ENCODE results near the gene ZNHIT3.
"Not testable (repeated sequence)": the region's sequence is repeated elsewhere in the genome, so short reads cannot be mapped to it uniquely, and the experiment has no call there.

Gene ZNHIT3

GRCh38 chr17:36484021-36484420 lies 2.5 kb upstream of the ZNHIT3 start:
- DNase-seq (ENCODE audit: low spot score), result not testable (repeated sequence)

DNA sequence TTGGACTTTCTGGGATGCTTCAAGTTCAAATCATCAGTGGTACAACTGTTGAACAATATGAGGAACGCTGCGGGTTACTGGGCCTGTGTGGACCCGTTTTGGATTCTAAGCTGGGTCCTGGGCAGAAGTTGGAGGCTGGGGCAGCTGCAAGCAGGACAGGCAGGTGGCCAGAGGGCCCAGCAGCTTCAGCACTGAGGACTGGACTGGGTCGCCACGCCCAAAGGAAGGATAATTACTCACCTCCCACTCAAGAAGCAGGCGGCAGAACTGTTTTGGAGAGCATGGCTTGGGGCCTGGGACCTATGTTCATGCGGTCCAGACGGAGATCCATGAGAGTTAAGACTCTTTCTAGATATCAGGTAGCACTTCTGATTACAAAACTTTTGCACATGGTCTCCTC lies 1.5 kb upstream of the ZNHIT3 start:
- no peak for DNase-seq (ENCODE audit: low spot score)

- DNase-seq (ENCODE audit: low spot score), result no peak
Observed at GRCh38 chr17:36485805-36486203, 677 bp upstream of the ZNHIT3 start.

DNA sequence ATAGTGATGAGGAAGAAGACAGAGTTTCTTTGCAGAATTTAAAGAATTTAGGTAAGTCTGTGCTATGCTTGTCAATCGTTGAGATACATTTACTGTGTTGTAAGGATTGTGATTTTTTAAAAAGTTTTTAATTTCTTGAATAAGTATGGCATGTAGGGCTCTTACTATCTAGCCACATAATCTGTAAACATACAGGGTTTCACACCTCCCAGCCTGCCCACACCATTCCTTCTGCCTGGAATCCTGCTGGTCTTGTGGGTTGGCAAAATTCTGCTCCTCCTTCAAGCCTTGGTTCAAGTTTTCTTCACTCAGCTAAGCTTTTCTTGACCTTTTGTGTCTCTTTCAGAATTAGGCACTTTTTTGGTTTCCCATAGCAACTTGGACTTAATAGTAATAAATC lies 7.5 kb downstream of the ZNHIT3 start:
- DNase-seq (ENCODE audit: low spot score), result no peak

DNA sequence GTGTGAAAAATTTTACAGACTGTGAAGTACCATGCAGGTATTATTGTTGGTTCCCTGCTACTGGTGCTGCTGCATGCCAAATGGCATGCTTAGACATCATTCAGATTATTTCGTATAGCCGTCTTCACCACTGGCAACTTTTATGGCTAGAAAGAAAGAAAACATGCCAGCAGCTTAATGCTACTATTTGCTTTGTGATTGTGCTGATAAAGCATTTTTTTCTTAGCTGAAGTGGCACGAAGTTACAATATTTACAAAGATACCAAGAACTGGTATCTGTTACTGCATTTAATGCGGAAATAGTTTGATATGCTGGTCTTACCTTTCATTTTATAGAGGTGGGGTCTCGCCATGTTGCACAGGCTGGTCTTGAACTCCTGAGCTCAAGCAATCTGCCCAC lies 8.2 kb downstream of the ZNHIT3 start:
- no peak for DNase-seq (ENCODE audit: low spot score)

- DNase-seq (ENCODE audit: low spot score), result no peak
Observed at GRCh38 chr17:36495076-36495578, 8.6 kb downstream of the ZNHIT3 start.

- DNase-seq (ENCODE audit: low spot score), result no peak
Observed at GRCh38 chr17:36496018-36496789, 9.7 kb downstream of the ZNHIT3 start.

DNA sequence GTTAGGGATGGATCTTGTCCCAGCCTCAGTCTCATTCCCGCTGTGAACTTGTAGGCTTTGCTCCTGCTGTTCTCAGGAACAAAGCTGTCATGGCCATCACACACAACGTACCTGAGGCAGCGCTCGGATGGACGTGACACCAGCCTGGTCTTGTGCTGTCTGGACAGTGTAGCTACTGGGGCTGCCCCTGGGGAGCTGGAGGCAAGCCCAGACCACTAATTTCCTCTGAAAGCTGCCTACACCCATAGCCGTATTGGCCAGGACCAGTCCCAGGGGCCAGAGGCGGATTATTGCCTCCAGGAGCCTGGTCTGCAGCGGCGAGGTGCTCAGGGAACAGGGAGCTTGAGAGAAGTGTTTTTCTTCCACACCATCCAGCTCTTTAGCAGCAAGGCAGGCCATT lies 11.7 kb downstream of the ZNHIT3 start:
- DNase-seq (ENCODE audit: low spot score), result no peak

GRCh38 chr17:36498560-36499300 lies 12.2 kb downstream of the ZNHIT3 start:
- DNase-seq (ENCODE audit: low spot score), result no peak

DNA sequence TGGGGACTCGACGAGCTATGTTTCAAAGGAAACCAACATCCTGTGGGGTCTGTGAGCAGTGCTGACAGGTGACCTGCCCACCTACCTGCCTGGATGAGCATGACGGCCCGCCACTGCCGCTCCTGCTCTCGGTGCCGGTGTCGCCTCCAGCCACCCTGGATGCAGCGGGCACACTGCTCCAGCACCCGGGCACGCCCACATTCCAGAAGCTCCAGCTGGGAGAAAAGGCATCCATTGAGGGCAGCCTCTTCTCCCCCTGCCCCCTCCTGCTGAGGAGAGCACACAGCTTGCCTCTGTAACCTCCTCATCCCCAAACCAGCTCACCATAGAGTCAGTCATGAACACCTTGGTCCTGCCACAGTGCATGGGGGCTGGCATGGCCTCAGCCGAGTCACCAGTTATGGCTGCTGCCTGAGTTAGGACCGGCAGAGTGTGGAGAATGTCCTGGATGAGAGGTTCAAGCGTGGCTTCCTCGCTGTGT lies 14.3 kb downstream of the ZNHIT3 start:
- no peak for DNase-seq (ENCODE audit: low spot score)

- no peak for DNase-seq (ENCODE audit: low spot score)
Observed at GRCh38 chr17:36501351-36501750, 14.9 kb downstream of the ZNHIT3 start.

- no peak for DNase-seq (ENCODE audit: low spot score)
Observed at GRCh38 chr17:36501963-36502362, 15.5 kb downstream of the ZNHIT3 start.

DNA sequence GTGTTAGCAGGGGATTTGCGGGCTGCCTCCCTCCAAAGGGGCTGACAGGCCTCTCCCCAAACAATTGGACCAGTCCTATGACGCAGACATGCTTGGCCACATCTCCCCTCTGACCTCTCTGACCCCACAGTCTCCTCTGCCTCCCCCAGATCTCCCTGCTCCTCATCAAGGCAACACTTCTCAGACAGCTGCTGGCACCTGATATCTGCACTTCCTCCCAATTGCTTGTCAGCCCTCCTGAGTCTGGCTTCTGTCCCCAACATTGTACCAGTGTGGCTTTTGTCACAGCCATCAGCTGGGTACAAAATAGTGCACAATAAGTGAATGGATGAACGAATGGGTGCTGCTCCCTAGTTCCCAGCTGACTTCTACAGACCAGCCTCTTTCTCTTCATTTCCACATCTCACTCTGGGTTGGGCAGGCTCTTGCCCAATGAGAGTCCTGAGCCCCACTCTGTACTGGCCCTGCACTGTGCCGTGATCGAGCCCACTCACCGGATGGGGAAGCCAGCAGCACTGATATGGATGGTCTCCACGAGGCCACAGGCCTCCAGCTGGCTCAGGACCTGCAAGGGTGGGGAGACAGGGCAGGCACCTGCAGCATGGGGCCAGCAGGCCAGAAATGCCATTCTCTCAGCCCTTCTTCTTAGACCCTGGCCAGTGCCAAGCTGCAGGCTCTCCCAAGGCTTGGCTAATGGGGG lies 17.1 kb downstream of the ZNHIT3 start:
- no peak for DNase-seq (ENCODE audit: low spot score)

DNA sequence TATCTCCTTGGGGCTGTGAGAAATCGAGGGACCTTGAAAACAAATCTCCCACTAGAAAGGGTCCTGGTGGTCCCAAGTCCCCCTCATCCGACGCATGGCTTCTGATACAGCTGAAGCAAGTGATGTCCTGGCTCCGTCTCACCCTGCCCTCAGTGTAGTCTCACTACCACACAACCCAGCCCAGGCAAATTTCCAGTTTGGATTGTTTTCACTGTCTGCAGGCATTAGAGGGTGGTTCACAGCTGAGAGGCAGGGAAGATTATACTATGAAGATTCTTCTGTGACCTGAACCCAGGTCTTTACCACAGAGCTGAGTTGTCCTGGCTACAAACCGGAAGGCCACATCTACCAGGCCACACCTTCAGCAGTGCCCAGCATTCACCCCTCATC lies 17.7 kb downstream of the ZNHIT3 start:
- DNase-seq (ENCODE audit: low spot score), result no peak

DNA sequence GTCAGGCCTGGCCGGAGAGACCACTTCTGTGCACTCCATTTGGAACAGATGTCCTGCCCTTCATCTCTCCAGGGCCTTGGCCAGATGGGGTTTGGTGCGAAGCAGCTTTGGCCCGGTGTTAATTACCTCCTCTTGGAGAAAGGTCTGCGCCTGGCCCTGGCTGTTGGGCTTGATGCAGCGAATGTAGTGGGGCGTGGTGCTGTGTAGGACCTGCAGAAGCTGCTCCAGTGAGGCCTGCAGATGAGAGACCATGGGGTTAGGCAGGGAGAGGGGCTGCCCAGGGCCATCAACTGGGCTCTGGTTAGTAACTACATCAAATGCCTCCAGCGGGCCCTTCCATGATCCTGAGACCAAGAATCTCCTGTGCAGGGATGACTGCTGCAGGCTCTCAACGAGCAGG lies 18.7 kb downstream of the ZNHIT3 start:
- no peak for DNase-seq (ENCODE audit: low spot score)

GRCh38 chr17:36506249-36506826 lies 19.9 kb downstream of the ZNHIT3 start:
- DNase-seq (ENCODE audit: low spot score), result no peak

- no peak for DNase-seq (ENCODE audit: low spot score)
Observed at GRCh38 chr17:36506831-36507230, 20.4 kb downstream of the ZNHIT3 start.

DNA sequence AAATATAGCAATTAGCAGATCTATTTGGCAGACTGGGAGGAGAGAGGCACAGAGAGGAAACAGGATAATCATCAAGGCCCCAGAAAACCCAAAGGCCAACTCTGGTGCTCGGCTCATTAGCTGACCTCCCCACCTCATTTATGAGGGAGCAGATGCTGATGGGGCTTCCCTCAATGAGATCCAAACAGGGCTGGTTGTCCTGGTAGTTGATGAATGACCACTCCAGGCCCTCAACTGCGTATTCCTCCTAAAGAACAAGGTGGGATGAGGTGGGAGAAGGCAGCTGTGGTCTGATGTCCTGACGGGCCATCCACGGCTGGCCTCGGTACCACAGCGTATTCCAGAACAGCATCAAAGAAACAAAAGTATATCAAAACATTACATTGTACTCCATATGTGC lies 20.8 kb downstream of the ZNHIT3 start:
- DNase-seq (ENCODE audit: low spot score), result no peak

- DNase-seq (ENCODE audit: low spot score), result not testable (repeated sequence)
Observed at GRCh38 chr17:36508439-36508838, 22.0 kb downstream of the ZNHIT3 start.

DNA sequence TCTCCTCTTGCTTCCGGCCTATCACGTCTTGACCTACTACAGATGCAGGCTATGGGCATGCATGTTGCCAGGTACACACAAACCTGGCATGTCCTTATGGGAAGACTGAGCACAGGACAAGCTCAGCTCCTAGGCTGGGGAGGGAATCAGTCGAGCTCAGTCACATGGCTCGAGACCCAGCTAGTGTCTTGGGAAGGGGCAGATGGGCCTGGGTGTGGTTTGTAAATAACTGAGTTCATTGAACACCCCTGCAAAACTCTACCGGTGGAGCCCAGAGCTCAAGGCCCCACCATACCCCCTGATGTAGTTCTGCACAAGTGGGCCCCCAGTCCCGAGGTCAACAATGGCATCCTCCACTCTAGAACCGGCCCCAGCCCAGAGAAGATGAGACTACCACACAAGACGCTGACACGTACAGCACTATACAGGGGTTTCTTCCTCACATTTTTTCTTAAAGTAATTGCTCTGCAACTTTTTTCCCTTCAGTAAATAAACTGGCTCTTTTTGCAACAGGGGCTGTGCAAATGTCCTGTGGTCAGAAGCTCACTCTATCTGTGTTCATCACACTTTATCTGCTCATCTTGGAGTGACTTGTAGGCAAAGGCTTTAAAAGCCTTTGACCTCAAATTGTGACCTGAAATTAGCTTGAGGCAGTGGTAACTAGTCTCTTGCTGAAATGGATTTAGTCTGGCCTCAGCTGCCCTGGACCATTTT lies 22.9 kb downstream of the ZNHIT3 start:
- no peak for DNase-seq (ENCODE audit: low spot score)

DNA sequence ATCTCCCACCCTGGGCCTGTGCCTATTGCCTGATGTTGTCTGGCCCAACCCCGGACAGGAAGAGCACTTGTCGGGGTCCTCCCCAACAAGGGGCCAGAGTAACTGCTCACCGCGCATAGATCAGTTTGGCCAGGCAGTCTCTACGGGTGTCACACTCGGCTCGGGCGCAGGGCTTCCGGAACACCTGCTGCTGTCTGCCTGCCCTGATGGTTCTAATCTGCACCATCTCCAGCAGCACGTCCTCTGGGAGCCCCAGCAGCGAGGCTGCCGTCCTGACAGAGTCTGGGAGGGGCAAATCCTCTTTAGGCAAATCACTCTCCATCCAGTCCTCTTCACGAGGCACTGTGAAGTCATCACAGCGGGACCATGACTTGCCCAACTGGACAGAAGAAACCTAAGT lies 24.2 kb downstream of the ZNHIT3 start:
- DNase-seq (ENCODE audit: low spot score), result peak; percentile 83
